Measurements from ENCODE around the gene IRF2.

Gene IRF2

GRCh38 chr4:184474263-184475095 lies at the start of gene IRF2:
Gene IRF2, minus strand, starts transcription at chr4:184474550. Its CDS starts 45,486 bp downstream, at chr4:184429064.
- FAIRE-seq (no peak), DNase-seq (ENCODE audit: low spot score) (peak; percentile 95)

GRCh38 chr4:184515606-184516005 lies 41.3 kb upstream of the IRF2 start:
- no peak for FAIRE-seq

GRCh38 chr4:184514121-184514988 lies 40.0 kb upstream of the IRF2 start:
- no peak for FAIRE-seq

More at GRCh38 chr4:184515606-184516005, 41.3 kb upstream of the IRF2 start:
- DNase-seq (ENCODE audit: low spot score) = no peak

GRCh38 chr4:184513802-184514120 lies 39.4 kb upstream of the IRF2 start:
- DNase-seq (ENCODE audit: low spot score) = no peak
- FAIRE-seq = no peak

More at GRCh38 chr4:184514121-184514988, 40.0 kb upstream of the IRF2 start:
- DNase-seq (ENCODE audit: low spot score) = peak; percentile 81

- FAIRE-seq = no peak
- DNase-seq (ENCODE audit: low spot score) = no peak
Observed at GRCh38 chr4:184511156-184511555, 36.8 kb upstream of the IRF2 start.

- FAIRE-seq = no peak
- DNase-seq (ENCODE audit: low spot score) = no peak
Observed at GRCh38 chr4:184510401-184510800, 36.1 kb upstream of the IRF2 start.

- FAIRE-seq (no peak), DNase-seq (ENCODE audit: low spot score) (peak; percentile 21)
Observed at GRCh38 chr4:184506527-184507121, 32.3 kb upstream of the IRF2 start.

- no peak for DNase-seq (ENCODE audit: low spot score)
- FAIRE-seq = no peak
Observed at GRCh38 chr4:184504385-184504784, 30.0 kb upstream of the IRF2 start.

GRCh38 chr4:184503869-184504300 lies 29.5 kb upstream of the IRF2 start:
- FAIRE-seq (no peak), DNase-seq (ENCODE audit: low spot score) (no peak)

- FAIRE-seq (no peak), DNase-seq (ENCODE audit: low spot score) (no peak)
Observed at GRCh38 chr4:184500748-184501589, 26.6 kb upstream of the IRF2 start.

GRCh38 chr4:184499996-184500395 lies 25.6 kb upstream of the IRF2 start:
- DNase-seq (ENCODE audit: low spot score) (no peak), FAIRE-seq (no peak)

GRCh38 chr4:184498598-184498997 lies 24.2 kb upstream of the IRF2 start:
- FAIRE-seq (no peak), DNase-seq (ENCODE audit: low spot score) (no peak)

- DNase-seq (ENCODE audit: low spot score) = no peak
- no peak for FAIRE-seq
Observed at GRCh38 chr4:184489771-184490170, 15.4 kb upstream of the IRF2 start.

GRCh38 chr4:184487503-184487902 lies 13.2 kb upstream of the IRF2 start:
- no peak for DNase-seq (ENCODE audit: low spot score)
- no peak for FAIRE-seq

- FAIRE-seq = no peak
- DNase-seq (ENCODE audit: low spot score) = no peak
Observed at GRCh38 chr4:184485279-184485678, 10.9 kb upstream of the IRF2 start.

- DNase-seq (ENCODE audit: low spot score) (no peak), FAIRE-seq (no peak)
Observed at GRCh38 chr4:184481544-184481943, 7.2 kb upstream of the IRF2 start.

- DNase-seq (ENCODE audit: low spot score) = no peak
- no peak for FAIRE-seq
Observed at GRCh38 chr4:184479516-184479950, 5.2 kb upstream of the IRF2 start.

GRCh38 chr4:184477201-184477999 lies 3.0 kb upstream of the IRF2 start:
- FAIRE-seq (no peak), DNase-seq (ENCODE audit: low spot score) (no peak)

GRCh38 chr4:184476695-184477094 lies 2.3 kb upstream of the IRF2 start:
- DNase-seq (ENCODE audit: low spot score) (no peak), FAIRE-seq (no peak)

- FAIRE-seq (no peak), DNase-seq (ENCODE audit: low spot score) (no peak)
Observed at GRCh38 chr4:184475498-184475897, 1.1 kb upstream of the IRF2 start.

Data from urothelium cell line (cell line).